GM11168 (cell line): Measurements from ENCODE around the gene SRL.
"Not testable (repeated sequence)": the region's sequence is repeated elsewhere in the genome, so short reads cannot be mapped to it uniquely, and the experiment has no call there.

Source experiments
- in situ Hi-C: fragments of 300-500 bp; cut with MboI; formaldehyde crosslinking; loops from one replicate; pipeline ENCODE4 v1.12.0; 2022; ENCODE audit warnings: low sequenced_read_pairs; ENCODE audit not compliant: unreplicated experiment

The SRL gene

DNA sequence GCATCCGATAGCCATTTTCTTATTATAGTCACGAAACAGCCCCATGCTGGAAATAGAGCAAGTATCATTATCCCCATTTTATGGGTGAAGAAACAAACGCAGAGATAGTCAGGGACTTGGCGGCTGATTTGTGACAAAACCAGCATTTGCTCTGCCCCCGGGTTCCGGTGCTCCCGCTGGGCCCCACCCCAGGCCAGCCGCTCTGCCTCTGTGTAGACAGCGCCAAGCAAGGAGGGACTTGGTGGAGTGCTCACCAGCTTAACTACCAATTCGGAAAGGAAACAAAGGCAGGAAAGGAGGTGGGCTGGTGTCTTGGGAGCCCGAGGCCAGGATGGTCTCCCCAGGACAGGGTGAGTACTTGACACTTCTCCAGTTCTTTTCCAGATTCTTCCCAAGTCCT lies 10.0 kb downstream of the SRL start:
- in situ Hi-C loops = no loop called here

DNA sequence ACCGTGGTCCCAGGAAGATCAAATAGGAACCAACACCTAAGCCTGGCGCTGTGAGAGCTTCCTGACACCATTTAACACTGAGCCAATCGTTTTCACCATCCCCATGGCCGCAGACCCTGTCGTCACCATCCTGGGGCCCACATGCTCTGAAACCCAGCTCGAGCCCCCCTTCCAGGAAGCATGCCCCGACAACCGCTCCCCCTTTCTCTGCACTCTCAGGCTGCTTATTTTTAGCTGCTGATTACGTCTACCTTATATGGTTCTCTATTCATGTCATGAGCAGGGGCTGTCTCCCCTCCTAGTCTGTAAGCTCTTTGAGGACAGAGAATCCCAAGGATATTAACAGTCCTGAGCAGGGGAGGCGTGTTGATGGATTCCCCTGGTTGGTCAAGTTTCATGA lies 10.5 kb downstream of the SRL start:
- in situ Hi-C loops = no loop called here

DNA sequence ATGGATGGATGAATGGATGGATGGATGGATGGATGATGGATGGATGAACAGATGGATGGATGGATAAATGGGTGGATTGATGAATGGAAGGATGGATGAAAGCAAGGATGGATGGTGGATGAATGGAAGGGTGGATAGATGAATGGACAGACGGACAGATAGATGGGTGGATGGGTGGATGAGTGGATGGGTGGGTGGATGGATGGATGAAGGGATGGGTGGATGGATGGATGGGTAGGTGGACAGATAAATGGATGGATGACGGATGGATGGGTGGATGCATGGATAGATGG lies 14.9 kb downstream of the SRL start:
- in situ Hi-C loops = no loop called here

DNA sequence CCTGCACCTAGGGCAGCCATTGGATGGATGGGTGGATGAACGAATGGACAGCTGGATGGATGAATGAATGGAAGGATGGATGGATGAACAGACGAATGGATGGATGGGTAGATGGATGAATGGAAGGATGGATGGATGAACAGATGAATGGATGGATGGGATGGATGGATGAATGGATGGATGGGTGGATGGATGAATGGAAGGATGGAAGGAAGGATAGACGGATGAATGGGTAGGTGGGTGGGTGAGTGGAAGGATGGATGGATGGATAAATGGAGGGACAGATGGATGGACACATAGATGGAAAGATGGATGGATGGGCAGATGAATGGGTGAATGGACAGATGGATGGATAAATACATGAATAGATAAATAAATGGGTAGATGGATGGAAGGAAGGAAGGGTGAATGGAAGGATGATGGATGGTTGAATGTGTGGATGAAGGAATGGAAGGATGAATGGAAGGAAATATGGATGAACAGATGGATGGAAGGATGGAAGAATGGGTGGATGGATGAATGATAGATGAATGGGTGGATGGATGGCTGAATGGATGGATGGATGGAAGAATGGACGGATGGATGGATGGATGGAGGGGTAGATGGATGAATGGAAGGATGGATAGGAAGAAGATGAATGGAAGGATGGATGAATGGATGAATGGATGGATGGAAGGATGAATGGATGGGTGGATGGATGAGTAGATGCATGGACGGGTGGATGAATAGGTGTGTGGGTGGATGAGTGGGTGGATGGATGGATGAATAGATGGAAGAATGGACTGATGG lies 15.4 kb downstream of the SRL start:
- in situ Hi-C loops = no loop called here

DNA sequence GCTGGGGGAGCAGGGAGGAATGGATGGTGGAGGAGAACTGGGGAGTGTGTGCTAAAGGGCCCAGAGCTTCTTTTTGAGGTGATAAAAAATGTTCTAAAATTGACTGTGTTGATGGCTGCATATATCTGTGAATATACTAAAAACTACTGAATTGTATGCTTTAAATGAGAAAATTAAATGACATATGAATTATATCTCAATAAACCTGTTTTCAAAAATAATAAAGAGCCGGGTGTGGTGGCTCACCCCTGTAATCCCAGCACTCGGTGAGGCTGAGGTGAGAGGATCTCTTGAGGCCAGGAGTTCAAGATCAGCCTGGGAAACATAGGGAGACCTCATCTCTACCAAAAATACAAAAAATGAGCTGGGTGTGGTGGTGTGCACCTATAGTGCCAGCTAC lies 16.8 kb downstream of the SRL start:
- in situ Hi-C loops = no loop called here

GRCh38 chr16:4220358-4220757 lies 21.5 kb downstream of the SRL start:
- in situ Hi-C loops = no loop called here

DNA sequence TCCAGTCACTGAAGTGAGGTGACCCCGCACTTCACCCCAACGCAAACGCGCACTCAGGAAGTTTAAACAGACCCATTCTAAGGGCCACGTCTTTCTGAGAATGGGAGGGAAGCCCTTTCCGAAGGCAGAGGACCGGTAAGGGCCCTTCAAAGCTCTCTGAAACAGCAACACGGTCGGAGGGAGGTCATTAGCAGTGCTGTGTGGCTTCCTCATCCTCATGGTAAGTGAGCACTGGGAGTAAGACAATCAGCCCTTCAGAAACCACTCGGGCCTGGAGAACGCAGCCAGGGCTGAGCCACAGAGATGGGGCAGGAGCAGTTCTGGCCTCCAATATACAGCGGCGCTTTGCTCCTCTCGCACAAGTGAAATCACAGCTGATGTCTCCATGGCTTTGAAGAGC lies 23.7 kb downstream of the SRL start:
- in situ Hi-C loops = no loop called here

GRCh38 chr16:4217204-4218131 lies 24.4 kb downstream of the SRL start:
- in situ Hi-C loops = no loop called here

GRCh38 chr16:4216596-4216995 lies 25.3 kb downstream of the SRL start:
- in situ Hi-C loops = no loop called here

DNA sequence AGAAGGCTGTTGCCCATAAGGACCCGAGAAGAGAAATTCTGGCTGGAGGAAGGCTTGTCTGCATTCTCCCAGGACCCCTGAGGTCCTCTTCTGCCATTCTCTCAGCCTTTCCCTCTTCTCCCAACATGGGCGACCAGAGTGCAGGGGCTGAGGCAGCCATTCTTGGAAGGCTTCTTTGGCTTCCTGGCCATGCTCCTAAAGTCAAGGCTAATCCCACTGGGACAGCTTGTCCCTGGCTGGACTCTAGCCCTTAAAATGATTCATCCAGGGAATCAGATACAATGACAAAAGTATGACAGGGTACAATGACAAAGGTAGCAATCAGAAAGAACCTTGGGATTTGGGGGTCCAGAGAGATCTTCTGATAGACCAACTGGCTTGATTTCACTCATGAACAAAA lies 26.8 kb downstream of the SRL start:
- in situ Hi-C loops = no loop called here

- in situ Hi-C loops = no loop called here
Observed at GRCh38 chr16:4214215-4214621, 27.7 kb downstream of the SRL start.

GRCh38 chr16:4213737-4214136 lies 28.1 kb downstream of the SRL start:
- in situ Hi-C loops = no loop called here

DNA sequence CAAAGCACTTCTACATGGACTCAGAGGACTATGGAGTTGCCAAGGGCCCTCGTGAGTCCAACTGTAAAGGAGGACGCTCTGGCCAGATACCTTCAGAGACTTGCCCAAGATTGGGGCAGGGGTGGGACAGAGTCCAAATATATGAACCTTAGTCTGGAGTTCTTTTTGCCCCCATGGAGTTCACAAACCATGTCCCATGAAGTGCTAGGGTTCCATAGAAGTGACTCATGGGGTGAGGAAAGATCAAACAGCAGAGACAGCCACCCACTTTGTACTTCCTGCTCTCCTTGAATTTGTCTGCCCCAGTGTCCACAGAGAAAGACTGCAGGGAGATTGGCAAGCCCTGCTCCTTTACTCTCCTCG lies 29.0 kb downstream of the SRL start:
- in situ Hi-C loops = no loop called here

DNA sequence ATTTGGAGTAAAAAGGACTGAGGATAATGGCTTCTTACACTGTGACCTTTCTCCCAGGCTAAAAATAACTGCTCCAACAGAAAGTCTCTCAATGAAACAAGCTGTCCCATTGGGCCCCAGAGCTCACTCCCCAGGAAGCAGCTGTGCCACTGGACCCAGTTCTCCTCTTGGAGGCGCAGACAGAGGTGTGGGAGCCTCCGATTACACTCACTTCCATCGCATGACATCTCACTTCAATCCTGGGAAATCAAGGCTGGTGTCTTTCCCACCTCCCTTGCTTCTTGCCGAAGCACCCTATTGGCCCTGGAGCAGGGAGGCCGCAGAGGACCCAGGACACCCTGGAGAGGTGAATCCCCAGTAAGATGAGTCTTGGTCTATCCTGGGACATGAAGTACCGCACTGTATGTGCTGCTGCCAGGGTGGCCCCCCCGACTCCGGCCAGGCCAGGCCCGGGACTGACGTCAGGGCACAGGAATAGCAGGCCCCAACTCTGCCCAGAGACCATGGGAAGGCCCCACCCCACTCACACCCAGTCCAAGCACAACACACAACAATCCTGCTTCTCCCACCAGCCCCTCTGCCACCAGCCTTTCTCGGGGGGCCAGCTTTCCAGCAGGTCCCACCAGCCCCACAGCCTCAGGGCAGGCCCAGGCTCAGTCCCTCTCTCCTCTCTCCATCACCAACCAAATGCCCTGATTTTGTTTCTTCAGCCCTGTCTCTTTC lies 29.5 kb downstream of the SRL start:
- in situ Hi-C loops = no loop called here

DNA sequence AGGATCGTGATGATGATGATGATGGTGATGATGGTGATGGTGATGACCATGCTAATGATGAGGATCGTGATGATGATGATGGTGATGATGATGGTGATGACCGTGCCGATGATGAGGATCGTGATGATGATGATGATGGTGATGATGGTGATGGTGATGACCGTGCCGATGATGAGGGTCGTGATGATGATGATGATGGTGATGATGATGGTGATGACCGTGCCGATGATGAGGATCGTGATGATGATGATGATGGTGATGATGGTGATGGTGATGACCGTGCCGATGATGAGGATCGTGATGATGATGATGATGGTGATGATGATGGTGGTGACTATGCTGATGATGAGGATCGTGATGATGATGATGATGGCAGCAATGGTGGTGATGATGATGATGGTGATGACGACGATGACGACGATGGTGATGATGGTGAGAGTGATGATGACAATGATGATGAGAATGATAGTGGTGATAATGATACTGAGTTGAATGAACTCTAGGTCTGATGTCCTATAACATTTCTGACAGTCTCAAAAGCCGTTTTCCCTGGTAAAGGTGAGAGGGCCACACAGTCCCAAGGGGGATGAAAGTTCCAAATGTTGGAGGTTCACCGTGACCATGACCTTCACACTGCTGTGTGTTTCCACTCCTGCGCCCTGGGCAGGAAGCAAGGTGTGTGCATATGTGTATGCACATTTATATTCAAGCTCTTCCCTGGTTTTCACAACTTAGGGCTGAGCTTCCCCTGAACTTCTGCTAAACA lies 30.3 kb downstream of the SRL start:
- in situ Hi-C loops = not testable (repeated sequence)

- in situ Hi-C loops = no loop called here
Observed at GRCh38 chr16:4209666-4210065, 32.2 kb downstream of the SRL start.

DNA sequence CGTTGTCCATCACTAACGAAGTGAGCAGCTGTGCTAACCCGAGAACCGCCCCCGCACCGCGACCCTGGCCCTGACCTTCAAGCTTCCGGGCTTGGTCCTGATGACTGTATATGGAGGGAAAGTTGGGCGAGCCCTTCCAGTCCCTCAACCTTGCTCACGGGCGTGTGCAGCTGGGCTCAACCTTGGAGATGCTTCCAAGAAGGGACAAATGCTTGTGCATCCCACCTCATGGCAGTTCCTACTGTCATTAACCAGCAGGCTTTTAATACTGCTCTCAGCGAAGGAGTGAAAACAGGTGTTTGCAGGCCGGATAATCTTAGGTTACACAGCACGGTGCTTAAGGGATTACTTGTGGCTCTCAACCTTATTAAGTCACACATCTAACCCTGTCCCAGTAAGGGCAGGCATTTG lies 33.5 kb downstream of the SRL start:
- in situ Hi-C loops = no loop called here

DNA sequence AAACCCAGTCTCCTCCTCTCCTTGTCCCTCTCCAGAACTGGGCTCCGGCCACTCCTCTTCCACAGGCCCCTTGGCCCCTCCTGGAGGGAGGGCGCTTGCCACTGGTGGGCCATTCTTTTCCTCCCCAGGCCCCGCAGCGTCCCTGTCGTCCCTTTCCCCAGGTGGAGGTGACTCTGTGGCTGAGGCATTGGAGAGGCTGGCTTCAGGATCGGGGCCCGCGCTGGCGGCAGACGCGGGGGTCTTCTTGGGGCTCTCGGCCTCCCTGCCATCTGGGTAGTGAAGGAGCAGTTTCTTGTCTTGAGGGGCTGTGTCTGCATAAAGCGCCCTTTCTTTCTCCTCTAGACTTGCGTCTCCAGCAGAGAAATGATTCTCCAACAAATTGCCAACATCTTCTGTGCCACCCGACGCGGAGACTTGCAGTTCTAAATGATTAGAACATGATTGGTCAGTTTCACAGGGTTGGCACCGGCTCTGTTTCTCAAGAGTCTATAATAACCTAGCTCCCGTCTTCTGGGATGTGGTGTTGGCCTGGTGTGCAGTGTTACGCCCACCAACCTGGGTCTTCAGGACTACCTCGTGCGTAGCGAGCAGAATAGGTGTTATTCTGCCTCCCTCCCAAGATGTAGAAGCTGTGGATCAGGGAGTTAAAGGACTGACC lies 34.1 kb downstream of the SRL start:
- in situ Hi-C loops = no loop called here

- in situ Hi-C loops = no loop called here
Observed at GRCh38 chr16:4207229-4207628, 34.7 kb downstream of the SRL start.

DNA sequence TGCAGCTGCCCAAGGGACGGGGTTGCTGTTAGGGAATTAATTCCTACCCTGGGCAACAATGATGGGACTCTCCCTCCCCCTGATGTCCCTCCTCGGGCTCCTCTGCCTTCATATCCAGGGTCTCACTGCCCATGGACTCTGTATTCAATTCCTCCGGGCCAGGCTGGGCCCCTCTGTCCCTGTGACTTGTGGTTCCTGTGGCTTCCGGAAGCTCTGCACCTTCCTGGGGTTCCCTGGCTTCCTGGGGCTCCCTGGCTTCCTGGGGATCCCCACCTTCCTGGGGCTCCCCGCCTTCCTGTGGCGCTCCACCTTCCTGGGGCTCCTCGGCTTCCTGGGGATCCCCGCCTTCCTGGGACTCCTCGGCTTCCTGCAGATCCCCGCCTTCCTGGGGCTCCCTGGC lies 35.2 kb downstream of the SRL start:
- in situ Hi-C loops = no loop called here
